Upper lobe of left lung (tissue), 4 donors: ENCODE data around the gene ACVR1.

Source experiments
- EP300 ChIP-seq, 4 donors: sonication (generic); formaldehyde crosslinking; IDR thresholded peaks; one replicate each; pipeline ENCODE4 v1.5.1; 2017; ENCODE audit warnings: antibody characterized with exemption in 4 of 4, control low read depth in 2 of 4
- POLR2A ChIP-seq, 4 donors: fragments of 450-650 bp; IDR thresholded peaks; one replicate each; pipeline ENCODE4 v1.5.1; 2016 to 2017; ENCODE audit warnings: antibody characterized with exemption in 4 of 4, mild to moderate bottlenecking in 2 of 4
- POLR2AphosphoS5 ChIP-seq, 2 donors: sonication (generic); formaldehyde crosslinking; IDR thresholded peaks; one replicate each; pipeline ENCODE4 v1.5.1; 2017; ENCODE audit warnings: antibody characterized with exemption in 2 of 2
- TF ChIP-seq, protein P1 (sequence below), 6 experiments: fragments of 450-650 bp in 4 of 6; fragments of 200-600 bp in 2 of 6; sonication (generic) in 2 of 6; IDR thresholded peaks; one replicate each; pipeline ENCODE4 v1.5.1; 2016 to 2019; ENCODE audit warnings: antibody characterized with exemption in 6 of 6

DNA sequence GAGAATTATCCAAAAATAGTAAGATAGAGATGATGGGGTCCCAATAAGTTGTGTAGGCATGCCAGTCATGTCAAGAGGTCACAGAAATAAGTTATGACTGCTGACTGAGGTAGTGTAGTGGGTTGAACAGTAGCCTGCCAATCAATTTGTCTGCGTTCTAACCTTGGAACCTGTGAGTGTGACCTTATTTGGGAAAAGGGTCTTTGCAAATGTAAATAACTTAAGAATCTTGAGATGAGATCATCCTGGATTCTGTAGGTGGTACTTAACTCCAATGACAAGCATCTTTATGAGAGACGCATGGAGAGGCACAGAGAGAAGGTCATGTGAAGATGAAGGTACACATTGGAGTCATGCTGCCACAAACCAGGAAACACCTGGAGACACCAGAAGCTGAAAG is 31.0 kb downstream of the ACVR1 start:
- TF ChIP-seq EP300 (IDR thresholded peaks at IDR 0.05) (no peak), POLR2A (IDR thresholded peaks at IDR 0.05) (no peak), POLR2AphosphoS5 (IDR thresholded peaks at IDR 0.05) (no peak)
- TF ChIP-seq, protein P1, sequence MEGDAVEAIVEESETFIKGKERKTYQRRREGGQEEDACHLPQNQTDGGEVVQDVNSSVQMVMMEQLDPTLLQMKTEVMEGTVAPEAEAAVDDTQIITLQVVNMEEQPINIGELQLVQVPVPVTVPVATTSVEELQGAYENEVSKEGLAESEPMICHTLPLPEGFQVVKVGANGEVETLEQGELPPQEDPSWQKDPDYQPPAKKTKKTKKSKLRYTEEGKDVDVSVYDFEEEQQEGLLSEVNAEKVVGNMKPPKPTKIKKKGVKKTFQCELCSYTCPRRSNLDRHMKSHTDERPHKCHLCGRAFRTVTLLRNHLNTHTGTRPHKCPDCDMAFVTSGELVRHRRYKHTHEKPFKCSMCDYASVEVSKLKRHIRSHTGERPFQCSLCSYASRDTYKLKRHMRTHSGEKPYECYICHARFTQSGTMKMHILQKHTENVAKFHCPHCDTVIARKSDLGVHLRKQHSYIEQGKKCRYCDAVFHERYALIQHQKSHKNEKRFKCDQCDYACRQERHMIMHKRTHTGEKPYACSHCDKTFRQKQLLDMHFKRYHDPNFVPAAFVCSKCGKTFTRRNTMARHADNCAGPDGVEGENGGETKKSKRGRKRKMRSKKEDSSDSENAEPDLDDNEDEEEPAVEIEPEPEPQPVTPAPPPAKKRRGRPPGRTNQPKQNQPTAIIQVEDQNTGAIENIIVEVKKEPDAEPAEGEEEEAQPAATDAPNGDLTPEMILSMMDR (IDR thresholded peaks at IDR 0.05): no peak
